ENCODE results near the gene IKZF2.

DNA sequence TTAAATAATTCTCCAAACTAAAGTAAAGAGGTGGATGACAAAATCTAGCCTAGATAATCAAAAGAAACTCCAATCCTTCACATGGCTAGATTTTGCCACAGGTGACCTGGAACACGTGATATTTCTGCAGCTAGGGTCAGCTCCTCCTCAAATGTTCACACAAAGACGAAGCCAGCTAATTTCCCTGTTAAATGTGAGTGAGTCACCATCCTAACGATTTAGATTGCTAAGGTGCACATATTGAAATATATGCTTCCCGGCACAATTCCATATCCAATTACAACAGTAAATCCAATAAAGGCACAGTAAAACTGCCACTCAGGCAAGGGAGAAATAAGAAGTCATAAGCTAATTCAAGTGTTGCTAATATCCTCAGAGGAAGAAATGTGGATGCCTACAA, 28.7 kb downstream of the IKZF2 start:
- TF ChIP-seq, protein P1, sequence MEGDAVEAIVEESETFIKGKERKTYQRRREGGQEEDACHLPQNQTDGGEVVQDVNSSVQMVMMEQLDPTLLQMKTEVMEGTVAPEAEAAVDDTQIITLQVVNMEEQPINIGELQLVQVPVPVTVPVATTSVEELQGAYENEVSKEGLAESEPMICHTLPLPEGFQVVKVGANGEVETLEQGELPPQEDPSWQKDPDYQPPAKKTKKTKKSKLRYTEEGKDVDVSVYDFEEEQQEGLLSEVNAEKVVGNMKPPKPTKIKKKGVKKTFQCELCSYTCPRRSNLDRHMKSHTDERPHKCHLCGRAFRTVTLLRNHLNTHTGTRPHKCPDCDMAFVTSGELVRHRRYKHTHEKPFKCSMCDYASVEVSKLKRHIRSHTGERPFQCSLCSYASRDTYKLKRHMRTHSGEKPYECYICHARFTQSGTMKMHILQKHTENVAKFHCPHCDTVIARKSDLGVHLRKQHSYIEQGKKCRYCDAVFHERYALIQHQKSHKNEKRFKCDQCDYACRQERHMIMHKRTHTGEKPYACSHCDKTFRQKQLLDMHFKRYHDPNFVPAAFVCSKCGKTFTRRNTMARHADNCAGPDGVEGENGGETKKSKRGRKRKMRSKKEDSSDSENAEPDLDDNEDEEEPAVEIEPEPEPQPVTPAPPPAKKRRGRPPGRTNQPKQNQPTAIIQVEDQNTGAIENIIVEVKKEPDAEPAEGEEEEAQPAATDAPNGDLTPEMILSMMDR (IDR thresholded peaks at IDR 0.05; ENCODE audit: low read length): no peak
- no peak for TF ChIP-seq EZH2 (optimal IDR thresholded peaks at IDR 0.05; ENCODE audit: low read depth, low read length)
- TF ChIP-seq EZH2phosphoT487 (IDR thresholded peaks at IDR 0.05; ENCODE audit: low read length): no peak

All from MM.1S (cell line).